Muscle layer of colon (tissue), 2 donors: ENCODE results near the gene EXOC6.

ENCODE experiments used
- H3K27ac ChIP-seq: one replicate; pipeline ENCODE4 v1.7.0; 2013; ENCODE audit warnings: low read depth, mild to moderate bottlenecking, low read length, moderate library complexity
- H3K27me3 ChIP-seq, 2 donors: one replicate each; pipeline ENCODE4 v1.7.0; 2013; ENCODE audit warnings: low read length in 2 of 2, mild to moderate bottlenecking in 2 of 2; ENCODE audit not compliant: insufficient read depth in 2 of 2, control insufficient read depth in 1 of 2
- H3K36me3 ChIP-seq: one replicate; pipeline ENCODE4 v1.7.0; 2013; ENCODE audit warnings: mild to moderate bottlenecking, low read length; ENCODE audit not compliant: insufficient read depth
- H3K4me1 ChIP-seq: one replicate; pipeline ENCODE4 v1.7.0; 2013; ENCODE audit warnings: mild to moderate bottlenecking, low read length; ENCODE audit not compliant: insufficient read depth
- H3K4me3 ChIP-seq, 2 donors: one replicate each; pipeline ENCODE4 v1.7.0; 2013; ENCODE audit warnings: low read length in 2 of 2, low read depth in 1 of 2, mild to moderate bottlenecking in 1 of 2, moderate library complexity in 1 of 2
- H3K9ac ChIP-seq: one replicate; pipeline ENCODE4 v1.7.0; 2013; ENCODE audit warnings: low read length
- H3K9me3 ChIP-seq: one replicate; pipeline ENCODE4 v1.7.0; 2013; ENCODE audit warnings: mild to moderate bottlenecking, low read length
- donor health status: abdominal sarcoma.
- donor health status: Adenocarcinoma of cecum.

The EXOC6 gene

DNA sequence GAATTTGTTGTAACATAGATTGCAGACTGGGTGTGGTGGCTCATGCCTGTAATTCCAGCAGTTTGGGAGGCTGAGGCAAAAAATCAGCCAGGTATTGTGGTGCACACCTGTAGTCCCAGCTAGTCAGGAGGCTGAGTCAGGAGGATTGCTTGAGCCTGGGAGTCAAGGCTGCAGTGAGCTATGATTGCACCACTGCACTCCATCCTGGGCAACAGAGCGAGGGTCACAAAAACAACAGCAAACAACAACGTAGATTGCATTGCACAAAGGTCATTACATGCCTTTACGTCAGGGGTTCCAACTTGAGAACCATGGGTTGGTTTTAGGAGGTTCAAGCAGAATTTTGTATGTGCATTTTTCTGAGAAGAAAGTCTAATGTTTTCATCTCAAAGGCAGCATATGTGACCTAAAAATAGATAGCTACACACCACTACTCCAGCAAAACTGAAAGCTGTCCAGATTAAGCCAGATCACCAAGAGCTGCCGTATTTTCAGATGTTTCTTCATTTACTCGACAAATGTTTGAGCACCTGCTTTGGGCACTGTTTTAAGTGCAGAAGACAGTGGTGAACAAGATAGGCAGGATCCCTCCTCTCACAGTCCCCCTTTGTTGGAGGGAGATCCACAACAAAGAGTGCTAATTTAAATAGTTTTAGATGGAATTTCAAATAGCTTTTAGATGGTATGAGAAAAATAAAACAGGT lies 183.9 kb downstream of the EXOC6 start:
- no peak overlapping the region for H3K27ac ChIP-seq
- no peak overlapping the region for H3K9ac ChIP-seq
- H3K4me3 ChIP-seq = no peak overlapping the region
- H3K27me3 ChIP-seq = no peaks in the 10 kb centered on the region
- peaks cover 5% of the 10 kb centered on the region for H3K4me1 ChIP-seq
- no peaks in the 10 kb centered on the region for H3K9me3 ChIP-seq
- no peaks in the 10 kb centered on the region for H3K36me3 ChIP-seq

DNA sequence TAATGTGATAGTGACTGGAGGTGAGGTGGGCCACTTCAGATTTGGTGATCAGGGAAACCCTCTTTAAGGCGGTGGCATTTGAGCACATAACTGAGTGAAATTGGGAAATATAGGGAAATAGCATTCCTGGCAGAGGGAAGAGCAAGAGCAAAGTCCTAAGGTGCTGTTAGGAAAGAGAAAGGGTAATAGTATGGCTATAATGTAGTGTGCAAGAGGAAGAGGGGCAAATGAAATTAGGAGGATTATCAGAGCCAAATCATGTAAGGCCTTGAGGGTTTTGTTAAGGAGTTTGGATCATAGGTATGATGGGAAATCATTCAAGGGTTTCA lies 184.5 kb downstream of the EXOC6 start:
- H3K27ac ChIP-seq = no peak overlapping the region
- no peak overlapping the region for H3K4me3 ChIP-seq
- H3K9me3 ChIP-seq = no peaks in the 10 kb centered on the region
- peaks cover 5% of the 10 kb centered on the region for H3K4me1 ChIP-seq
- no peaks in the 10 kb centered on the region for H3K36me3 ChIP-seq
- H3K27me3 ChIP-seq = no peaks in the 10 kb centered on the region
- no peak overlapping the region for H3K9ac ChIP-seq

DNA sequence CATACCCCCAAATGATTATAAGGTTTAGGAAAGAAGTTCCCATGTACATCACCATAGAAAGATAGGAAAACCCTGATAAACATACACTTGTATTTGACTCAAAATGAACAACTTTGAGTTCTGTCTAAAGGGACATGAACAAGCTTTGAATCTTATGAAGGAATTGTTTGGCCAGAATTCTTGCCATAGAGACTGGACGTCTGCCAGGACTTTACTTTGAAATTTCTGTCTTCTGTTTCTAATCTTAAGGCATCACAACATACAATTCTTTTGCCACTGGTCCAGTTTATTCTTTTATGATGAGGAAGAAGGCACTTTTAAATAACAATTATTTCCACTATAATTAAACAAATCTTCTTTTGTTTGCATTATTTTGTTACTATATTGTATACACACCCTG lies 186.1 kb downstream of the EXOC6 start:
- Histone ChIP-seq H3K9me3 (no peaks in the 10 kb centered on the region), H3K9ac (no peak overlapping the region), H3K4me3 (no peak overlapping the region), H3K4me1 (peaks cover 5% of the 10 kb centered on the region), H3K27me3 (no peaks in the 10 kb centered on the region), H3K27ac (no peak overlapping the region), H3K36me3 (no peaks in the 10 kb centered on the region)

DNA sequence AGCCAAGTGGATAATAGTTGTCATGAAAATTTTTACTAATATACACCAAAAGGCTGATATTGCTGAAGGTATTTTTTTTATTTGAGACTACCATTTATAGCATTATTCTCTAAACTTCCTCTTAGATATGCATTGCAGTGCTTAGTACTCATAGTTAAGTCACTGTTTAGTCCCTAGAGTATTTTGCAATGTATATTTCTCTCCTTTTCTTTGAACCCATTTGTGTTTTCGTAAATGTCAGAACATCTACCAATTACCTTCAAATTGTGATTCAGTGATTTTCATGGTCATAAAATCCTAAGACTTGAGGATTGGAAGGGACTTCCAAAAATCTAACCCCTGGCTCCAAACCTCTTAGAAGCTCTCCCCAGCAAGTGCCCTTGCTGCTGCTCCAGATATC lies 190.8 kb downstream of the EXOC6 start:
- Histone ChIP-seq H3K9me3 (no peaks in the 10 kb centered on the region), H3K27ac (no peak overlapping the region), H3K4me1 (no peaks in the 10 kb centered on the region), H3K27me3 (no peaks in the 10 kb centered on the region), H3K9ac (no peak overlapping the region), H3K36me3 (no peaks in the 10 kb centered on the region), H3K4me3 (no peak overlapping the region)

DNA sequence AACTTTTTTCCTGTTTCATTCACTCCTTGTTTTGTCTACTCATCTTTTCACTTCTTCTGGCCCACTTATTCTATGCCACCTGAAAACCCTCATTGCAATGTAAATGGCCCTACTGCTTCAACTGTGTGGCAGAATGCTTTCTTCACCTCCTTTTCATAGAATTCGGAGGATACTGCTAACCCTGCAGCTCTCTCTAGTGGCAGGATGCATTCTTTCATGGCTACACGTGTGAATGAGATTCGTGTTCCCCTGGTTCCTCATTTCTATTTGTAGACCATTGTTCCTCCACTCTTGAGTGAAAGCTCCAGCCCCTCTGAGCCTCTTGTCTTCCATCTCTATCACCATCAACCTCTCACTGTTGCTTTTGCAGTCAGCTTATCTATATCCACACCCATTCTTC lies 191.4 kb downstream of the EXOC6 start:
- no peaks in the 10 kb centered on the region for H3K27me3 ChIP-seq
- no peak overlapping the region for H3K4me3 ChIP-seq
- no peak overlapping the region for H3K27ac ChIP-seq
- H3K9ac ChIP-seq = no peak overlapping the region
- no peaks in the 10 kb centered on the region for H3K36me3 ChIP-seq
- no peaks in the 10 kb centered on the region for H3K4me1 ChIP-seq
- H3K9me3 ChIP-seq = no peaks in the 10 kb centered on the region

DNA sequence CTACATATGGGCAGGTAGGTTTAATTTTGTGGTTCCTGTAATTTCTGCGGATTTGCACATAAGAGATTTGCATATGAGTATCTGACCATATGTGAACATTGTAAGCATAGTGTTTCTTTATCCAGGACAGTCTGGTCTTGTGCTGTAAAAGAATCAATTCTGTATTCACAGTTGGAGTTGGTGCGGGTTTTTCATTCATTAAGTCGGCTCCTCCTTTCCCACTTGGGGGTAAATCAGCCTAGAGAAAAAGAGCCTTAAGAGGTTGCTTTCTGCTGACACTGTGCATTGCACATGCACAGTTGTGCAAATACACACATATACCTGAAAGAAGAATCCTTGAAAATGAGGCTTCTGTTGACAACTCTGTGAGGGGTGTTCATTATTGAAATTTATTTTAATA lies 206.2 kb downstream of the EXOC6 start:
- no peak overlapping the region for H3K4me3 ChIP-seq
- H3K36me3 ChIP-seq = peaks cover 10% of the 10 kb centered on the region
- peaks cover 12 to 15% of the 10 kb centered on the region in 2 donors for H3K27me3 ChIP-seq
- no peaks in the 10 kb centered on the region for H3K4me1 ChIP-seq
- no peak overlapping the region for H3K27ac ChIP-seq
- no peak overlapping the region for H3K9ac ChIP-seq
- H3K9me3 ChIP-seq = no peaks in the 10 kb centered on the region

DNA sequence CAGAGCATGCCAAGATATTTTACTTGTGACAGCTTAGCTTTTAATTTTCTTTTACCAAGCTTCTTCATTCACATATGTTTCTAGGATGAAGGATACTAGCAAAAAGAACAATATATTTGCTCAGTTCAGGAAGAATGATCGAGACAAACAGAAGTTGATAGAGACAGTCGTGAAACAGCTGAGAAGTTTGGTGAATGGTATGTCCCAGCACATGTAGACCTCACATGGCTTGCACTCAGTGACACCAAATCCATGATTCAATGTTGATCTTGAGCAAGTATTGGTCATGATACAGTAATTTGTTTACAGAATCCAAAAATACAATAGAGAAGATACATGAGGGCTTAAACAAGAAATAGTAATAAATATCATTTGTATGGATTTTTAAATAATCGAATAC lies 209.8 kb downstream of the EXOC6 start:
- Histone ChIP-seq H3K27me3 (peaks cover 20 to 48% of the 10 kb centered on the region in 2 donors), H3K27ac (no peak overlapping the region), H3K9ac (no peak overlapping the region), H3K9me3 (no peaks in the 10 kb centered on the region), H3K4me1 (peaks cover 5% of the 10 kb centered on the region), H3K4me3 (no peak overlapping the region), H3K36me3 (peaks cover 10% of the 10 kb centered on the region)

DNA sequence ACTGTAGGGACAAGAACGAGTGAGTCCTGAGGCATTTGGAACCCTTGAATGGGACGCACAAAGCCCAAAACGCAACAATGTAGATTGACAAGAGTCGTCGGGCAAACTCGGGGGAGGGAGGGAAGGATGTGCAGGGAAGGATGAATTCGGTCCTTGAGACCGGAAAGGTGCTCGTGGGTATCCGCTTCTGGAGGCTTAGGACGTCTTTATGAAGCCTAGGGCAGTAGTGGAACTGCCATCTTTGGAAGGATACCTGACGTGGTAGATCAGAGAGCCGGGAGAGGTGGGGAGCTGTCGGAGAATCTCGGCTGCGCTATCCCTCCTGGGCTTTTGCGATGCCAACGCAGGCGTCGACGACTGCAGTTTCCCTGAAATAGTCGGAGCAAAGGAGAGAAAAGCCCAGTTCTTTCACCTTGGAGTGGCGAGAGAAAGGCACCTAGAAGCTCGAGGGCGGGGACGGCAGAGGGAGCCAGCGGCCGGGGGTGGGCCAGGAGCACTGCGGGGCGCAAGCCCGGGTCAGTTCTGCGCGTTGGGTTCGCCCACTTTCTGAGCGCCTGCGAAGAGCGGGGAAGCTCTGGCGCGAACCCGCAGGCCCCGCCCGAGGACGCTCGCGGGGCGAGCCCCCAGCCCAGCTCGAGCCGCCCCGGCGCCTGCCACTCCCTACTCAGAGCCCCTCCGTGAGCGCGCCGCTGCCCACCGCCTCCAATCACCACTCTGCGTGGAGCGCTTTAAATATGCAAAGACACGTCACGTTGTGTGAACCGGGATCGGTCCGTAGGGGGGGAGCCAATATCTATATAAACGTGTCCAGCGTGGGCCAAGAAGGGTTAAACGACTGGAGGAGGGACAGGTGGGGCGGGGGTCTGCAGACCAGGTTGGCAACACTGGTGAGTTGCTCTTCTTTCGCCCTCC lies 211.9 kb downstream of the EXOC6 start, which contains the start of gene CYP26C1:
TSS of gene CYP26C1 (plus strand) at position 824 of the 912 bp plus-strand sequence. CDS start 466 bp downstream, outside the sequence.
- peaks cover 5% of the 10 kb centered on the region for H3K4me1 ChIP-seq
- no peak within 1 kb of the TSS for H3K4me3 ChIP-seq
- H3K9ac ChIP-seq = no peak within 1 kb of the TSS
- peaks cover 10% of the 10 kb centered on the region for H3K36me3 ChIP-seq
- H3K27me3 ChIP-seq = peaks cover 20 to 64% of the 10 kb centered on the region in 2 donors
- H3K9me3 ChIP-seq = no peaks in the 10 kb centered on the region
- no peak within 1 kb of the TSS for H3K27ac ChIP-seq

DNA sequence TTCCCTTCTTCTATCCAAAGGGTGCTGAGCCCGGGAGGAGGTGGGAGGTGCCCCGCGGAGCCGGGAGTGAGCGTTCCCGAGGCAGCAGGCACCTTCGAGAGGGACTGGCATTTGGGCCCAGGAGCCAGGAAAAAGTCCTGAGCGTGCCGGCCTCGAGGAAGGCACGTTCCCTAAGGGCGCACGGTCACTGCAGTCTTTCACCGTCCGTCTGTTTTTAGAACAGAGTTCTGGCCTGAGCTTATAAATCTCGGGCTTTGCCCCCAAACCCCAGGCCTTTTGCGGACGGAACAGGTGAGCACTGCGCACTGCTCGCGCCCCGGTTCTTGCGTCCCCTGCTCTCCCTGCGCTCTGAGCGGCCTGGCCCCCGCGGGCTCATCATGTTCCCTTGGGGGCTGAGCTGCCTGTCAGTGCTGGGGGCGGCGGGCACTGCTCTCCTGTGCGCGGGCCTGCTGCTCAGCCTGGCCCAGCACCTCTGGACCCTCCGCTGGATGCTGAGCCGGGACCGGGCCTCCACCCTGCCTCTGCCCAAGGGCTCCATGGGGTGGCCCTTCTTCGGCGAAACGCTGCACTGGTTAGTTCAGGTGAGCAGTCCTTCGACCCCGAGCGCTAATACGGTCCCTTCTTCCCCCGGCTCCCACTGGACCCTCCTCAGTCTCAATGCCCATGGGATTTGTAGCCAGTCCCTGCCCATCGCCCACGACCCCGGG lies 212.7 kb downstream of the EXOC6 start:
- Histone ChIP-seq H3K27ac (no peak overlapping the region), H3K36me3 (peaks cover 10% of the 10 kb centered on the region), H3K4me1 (peaks cover 5% of the 10 kb centered on the region), H3K9ac (no peak overlapping the region), H3K9me3 (no peaks in the 10 kb centered on the region), H3K4me3 (no peak overlapping the region), H3K27me3 (peaks cover 20 to 70% of the 10 kb centered on the region in 2 donors)

DNA sequence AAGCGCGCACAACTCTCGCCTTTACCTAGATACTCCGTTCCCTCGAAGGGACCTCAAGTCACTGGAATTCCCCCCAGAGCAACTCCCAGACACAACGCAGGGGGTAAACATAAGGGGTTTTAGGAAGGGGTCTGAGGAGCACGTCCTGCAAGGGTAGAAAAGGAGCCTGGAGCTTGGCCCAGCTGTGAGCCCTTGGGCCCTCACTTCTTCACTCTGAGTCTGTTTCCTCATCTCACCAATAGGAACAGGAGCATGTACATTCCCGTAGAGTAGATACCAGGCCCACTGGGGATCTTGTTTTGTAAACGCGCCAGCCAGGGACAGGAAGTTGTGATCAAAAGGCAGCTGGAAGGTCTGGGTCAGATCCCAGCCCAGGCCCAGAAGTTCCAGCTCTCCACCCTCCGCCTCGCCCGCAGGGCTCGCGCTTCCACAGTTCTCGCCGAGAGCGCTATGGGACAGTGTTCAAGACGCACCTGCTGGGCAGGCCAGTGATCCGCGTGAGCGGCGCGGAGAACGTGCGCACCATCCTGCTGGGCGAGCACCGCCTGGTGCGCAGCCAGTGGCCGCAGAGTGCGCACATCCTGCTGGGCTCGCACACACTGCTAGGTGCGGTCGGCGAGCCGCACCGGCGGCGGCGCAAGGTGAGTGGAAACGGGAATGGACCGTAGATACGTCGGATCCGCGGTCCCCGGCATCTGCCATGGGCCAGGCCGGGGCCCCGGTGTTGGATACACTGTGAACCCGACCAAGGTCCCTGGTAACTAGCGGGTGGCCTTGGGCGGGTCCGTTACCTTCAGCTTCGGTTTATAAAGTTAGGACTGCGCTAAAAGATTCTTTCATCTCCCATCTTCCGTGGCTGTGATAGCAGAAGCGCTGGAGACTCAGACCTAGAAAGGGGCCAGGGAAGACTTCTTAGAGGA lies 213.5 kb downstream of the EXOC6 start:
- Histone ChIP-seq H3K36me3 (peaks cover 10% of the 10 kb centered on the region), H3K27ac (no peak overlapping the region), H3K4me3 (no peak overlapping the region), H3K4me1 (peaks cover 5% of the 10 kb centered on the region), H3K9ac (no peak overlapping the region), H3K9me3 (no peaks in the 10 kb centered on the region), H3K27me3 (peaks cover 27 to 78% of the 10 kb centered on the region in 2 donors)
